Stimulated activated CD8-positive, alpha-beta memory T cell treated with anti-CD3 and anti-CD28 coated beads, Interleukin-15, amount 100 ng/mL, for 48 hours (primary cell): ENCODE results near the gene ARCN1.

ENCODE experiments used
- DNase-seq, 2 donors: peaks; one replicate each; pipeline ENCODE4 v3.0.0-alpha.2; 2020; ENCODE audit warnings: low read depth in 2 of 2

Gene ARCN1

DNA sequence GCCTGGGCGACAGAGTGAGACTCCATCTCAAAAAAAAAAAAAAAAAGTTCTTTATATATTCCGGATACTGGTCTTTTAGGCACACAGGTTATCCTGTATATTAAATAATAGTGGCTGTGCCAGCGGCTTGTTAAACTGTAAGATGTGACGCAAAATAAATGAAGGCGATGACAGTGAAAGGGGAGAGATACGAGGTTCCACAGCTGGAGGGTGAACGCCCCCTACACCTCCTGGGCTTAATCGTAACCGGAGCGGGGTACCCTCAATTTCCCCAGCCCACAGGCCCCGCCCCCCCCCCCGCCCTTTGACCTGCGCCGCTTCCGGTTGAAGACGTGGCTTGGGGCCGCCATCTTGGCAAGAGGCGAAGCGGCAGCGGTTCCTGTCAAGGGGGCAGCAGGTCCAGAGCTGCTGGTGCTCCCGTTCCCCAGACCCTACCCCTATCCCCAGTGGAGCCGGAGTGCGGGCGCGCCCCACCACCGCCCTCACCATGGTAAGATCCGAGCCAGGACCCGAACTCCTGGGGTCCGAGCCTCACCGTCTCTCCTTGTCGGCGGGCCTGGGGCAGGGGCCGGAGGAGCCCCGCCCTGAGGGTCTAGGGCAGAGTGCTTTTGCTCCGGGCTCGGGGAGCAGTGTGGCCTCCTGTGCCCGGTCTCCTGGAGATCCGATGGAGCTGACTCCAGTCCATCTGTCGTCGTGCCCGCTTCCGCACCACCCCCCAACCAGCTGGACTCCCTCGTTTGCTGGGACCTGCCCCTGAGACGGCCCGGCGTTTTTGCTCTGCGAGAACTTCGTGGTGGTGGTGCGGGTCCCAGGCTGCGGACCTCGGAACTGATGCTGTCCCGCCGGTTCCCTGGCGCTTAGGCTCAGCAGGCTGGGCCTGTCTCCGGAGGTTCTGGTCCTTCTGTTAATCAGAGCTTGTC is at the start of gene ARCN1:
Gene ARCN1, plus strand, starts transcription at position 349 of the 920 bp plus-strand sequence. Its CDS starts 139 bp downstream, at position 488.
- peak; percentile 69 to 70 for DNase-seq

DNA sequence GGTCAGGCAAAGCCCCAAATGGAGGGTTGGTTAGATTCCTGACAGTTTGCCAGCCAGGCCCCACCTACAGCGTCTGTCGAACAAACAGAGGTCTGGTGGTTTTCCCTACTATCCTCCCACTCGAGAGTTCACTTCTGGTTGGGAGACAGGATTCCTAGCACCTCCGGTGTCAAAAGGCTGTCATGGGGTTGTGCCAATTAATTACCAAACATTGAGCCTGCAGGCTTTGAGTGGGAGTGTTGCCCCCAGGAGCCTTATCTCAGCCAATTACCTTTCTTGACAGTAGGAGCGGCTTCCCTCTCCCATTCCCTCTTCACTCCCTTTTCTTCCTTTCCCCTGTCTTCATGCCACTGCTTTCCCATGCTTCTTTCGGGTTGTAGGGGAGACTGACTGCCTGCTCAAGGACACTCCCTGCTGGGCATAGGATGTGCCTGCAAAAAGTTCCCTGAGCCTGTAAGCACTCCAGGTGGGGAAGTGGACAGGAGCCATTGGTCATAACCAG is 49.6 kb upstream of the ARCN1 start:
- no peak for DNase-seq

DNA sequence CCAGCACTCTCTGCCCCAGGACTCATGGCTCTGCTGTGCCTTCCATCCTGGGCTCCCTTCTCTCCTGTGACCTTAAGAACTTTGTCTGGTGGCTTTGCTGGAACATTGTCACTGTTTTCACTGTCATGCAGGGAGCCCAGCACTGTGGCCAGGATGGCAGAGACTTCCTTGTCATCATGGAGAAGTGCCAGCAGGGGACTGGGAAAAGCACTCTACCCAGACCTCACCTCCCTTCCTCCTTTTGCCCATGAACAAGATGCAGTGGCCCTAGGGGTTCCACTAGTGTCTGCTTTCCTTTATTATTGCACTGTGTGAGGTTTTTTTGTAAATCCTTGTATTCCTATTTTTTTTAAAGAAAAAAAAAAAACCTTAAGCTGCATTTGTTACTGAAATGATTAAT is 47.9 kb upstream of the ARCN1 start:
- no peak for DNase-seq

DNA sequence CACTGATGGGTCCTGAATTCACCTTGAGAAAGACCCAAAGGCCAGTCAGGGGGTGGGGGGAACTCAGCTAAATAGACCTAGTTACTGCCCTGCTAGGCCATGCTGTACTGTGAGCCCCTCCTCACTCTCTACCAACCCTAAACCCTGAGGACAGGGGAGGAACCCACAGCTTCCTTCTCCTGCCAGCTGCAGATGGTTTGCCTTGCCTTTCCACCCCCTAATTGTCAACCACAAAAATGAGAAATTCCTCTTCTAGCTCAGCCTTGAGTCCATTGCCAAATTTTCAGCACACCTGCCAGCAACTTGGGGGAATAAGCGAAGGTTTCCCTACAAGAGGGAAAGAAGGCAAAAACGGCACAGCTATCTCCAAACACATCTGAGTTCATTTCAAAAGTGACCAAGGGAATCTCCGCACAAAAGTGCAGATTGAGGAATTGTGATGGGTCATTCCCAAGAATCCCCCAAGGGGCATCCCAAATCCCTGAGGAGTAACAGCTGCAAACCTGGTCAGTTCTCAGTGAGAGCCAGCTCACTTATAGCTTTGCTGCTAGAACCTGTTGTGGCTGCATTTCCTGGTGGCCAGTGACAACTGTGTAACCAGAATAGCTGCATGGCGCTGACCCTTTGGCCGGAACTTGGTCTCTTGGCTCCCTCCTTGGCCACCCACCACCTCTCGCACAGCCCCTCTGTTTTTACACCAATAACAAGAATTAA is 47.3 kb upstream of the ARCN1 start:
- DNase-seq = no peak

DNA sequence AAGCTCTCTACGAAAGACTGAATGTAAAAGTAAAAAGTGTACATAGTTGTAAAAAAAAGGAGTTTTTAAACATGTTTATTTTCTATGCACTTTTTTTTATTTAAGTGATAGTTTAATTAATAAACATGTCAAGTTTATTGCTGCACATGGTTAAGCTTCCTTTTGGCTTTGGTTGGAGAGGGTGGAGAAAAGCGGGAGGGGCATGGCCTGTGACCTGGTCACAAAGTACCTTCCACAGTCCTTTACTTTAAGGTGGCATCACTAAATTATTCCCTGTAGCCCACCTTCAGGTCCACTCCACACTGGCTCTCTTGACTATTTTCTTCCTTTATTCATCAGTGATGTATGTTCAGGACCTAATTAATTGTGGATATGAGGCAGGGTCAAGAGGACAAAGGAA is 45.5 kb upstream of the ARCN1 start:
- DNase-seq = no peak

DNA sequence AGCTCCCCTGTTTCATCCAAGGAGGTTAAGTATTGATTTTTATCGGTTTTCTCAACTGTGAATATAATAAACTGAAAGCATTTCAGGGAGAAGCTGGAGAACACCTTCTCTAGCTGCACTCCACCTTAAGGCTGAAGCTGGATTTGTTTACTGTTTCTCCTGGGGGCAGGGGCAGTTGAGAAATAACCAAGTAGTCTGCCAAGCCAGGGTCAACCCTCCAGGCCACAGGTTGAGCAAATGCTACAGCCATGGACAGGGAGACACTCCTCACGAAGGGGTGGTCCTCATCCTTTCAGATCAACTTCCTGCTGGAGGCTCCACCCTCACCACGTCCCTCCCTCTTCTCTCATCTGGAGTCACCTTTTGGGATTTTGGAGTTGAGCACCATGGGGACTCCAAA is 45.1 kb upstream of the ARCN1 start, which contains the start of gene TTC36:
Gene TTC36, plus strand, starts transcription at position 366 of the 400 bp plus-strand sequence. Its CDS starts 21 bp downstream, at position 387.
- no peak for DNase-seq

DNA sequence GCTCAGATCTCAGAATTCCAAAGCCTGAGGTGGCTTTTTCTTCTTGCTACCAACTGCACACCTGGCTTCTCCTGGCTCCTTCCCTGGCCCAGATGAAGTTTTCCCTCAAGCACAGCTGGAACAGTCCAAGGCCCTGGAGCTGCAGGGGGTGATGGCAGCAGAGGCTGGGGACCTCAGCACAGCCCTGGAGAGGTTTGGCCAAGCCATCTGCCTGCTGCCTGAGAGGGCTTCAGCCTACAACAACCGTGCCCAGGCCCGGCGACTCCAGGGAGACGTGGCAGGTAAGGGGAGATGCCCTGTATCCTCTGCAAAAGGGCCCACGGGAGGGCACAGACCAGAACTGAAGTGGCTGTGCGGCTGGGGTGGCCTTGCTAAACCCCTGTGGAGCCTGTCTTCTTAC is 43.7 kb upstream of the ARCN1 start:
- no peak for DNase-seq

DNA sequence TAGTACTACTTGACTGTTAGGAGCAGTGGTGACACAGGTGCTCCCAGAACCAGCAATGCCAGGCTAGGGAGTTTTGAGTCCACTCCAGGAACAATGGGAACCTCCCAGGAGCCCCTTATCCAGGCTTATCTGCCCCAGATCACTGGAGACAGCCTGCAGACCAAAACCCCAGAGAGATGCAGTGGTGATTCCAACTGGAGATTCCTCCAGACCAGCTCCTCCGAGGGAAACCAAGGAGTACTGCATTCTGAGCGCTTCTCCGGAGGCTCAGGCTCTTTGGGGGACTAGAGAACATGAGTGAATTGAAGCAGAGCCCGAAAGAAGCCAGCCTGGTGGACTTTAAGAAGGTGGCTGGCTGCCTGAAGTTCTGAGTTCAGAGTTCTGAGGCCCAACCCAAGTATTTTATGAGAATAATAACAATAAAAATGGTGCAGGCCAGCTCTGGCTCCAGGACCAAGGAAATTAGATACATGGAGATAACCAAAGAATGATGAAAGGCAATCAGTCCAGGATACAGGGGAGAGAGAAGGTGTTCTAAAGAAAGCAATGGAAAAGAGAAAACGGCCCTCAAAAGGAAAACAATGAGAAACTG is 42.5 kb upstream of the ARCN1 start:
- no peak for DNase-seq

DNA sequence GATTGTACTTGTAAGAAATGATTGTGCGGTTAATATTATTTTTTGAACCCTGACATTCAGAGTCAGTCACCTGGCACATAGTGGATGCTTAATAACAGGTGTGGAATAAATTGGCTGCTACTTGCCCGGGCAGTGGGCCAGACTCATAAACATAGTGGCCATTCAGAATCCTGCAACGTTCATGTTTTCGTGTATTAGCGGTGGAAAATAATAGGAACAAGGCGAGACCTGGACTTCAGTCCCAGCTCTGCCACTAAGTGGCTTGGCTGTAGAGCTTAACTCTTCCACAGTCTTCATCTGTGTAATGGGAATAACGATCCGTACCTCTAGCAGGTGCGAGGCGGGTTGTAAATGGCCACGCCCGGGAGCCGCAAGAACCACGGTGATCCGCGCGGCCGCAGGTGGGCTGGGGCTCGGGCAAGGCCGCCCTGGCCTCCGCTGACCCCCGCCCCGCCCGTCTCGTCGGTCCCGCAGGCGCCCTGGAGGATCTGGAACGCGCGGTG is 42.0 kb upstream of the ARCN1 start:
- no peak for DNase-seq

DNA sequence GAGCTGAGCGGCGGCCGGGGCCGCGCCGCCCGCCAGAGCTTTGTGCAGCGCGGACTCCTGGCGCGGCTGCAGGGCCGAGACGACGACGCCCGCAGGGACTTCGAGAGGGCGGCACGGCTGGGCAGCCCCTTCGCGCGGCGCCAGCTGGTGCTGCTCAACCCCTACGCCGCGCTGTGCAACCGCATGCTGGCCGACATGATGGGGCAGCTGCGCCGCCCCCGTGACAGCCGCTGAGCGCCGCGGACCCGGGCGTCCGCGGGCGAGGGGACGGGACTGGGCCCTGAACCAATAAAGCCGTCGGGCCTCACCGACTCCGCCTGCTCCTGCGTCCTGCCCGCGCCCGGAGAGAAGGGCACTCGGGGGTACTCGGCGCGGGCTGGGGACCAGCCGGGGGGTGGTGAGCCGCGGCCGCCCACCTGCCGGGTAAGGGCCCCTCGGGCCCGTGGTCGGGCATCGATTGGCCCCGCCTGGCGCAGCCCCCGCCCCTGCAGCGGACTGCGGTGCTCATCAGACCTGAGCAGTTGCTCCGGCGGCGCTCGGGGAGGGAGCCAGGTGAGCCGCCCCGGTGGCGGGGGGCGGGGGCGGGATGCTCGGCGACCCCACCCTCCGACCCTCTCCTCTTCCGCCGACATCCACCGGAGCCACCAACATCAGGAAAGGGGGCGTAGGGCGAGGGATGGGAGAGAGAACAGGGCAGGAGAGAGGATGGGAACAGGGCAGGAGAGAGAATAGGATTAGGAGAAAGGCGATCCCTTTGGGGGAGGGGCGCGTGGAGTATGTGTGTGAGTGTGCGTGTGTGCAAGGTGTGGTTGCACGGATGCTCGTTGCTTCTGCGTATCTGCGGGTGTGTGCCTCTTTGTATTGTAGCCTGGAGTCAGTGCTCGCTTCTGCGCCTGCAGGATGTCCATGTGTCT is 41.3 kb upstream of the ARCN1 start, which contains the start of gene TMEM25:
Gene TMEM25, plus strand, starts transcription at position 510 of the 914 bp plus-strand sequence. CDS start 610 bp downstream, outside the sequence.
- peak; percentile 65 to 67 for DNase-seq

DNA sequence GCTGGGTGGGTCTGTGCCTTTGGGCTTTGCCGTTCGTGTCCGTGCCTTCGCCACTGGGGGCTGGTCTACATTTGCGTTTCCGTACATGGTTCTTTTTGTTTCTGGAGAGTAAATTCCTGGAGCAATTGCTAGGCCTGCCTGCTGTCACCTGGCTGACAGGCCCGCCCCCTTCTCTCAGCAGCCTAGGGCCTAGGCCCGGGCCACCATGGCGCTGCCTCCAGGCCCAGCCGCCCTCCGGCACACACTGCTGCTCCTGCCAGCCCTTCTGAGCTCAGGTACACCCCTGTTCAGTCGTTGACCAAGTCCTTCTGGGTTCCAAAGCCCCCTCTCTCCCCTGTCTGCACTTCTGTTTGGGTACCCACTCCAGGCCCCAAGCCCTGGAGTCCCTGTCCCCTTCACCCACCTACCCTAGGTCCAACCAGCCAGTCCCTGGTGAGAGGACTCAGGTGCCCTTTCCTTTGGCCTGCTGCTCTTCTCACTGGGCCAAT is 40.6 kb upstream of the ARCN1 start:
- no peak for DNase-seq

DNA sequence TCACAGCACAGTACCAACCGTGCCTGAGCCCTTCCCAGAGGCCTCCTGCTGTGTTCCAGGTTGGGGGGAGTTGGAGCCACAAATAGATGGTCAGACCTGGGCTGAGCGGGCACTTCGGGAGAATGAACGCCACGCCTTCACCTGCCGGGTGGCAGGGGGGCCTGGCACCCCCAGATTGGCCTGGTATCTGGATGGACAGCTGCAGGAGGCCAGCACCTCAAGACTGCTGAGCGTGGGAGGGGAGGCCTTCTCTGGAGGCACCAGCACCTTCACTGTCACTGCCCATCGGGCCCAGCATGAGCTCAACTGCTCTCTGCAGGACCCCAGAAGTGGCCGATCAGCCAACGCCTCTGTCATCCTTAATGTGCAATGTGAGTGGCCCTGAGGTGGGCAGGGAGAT is 40.1 kb upstream of the ARCN1 start:
- no peak for DNase-seq

DNA sequence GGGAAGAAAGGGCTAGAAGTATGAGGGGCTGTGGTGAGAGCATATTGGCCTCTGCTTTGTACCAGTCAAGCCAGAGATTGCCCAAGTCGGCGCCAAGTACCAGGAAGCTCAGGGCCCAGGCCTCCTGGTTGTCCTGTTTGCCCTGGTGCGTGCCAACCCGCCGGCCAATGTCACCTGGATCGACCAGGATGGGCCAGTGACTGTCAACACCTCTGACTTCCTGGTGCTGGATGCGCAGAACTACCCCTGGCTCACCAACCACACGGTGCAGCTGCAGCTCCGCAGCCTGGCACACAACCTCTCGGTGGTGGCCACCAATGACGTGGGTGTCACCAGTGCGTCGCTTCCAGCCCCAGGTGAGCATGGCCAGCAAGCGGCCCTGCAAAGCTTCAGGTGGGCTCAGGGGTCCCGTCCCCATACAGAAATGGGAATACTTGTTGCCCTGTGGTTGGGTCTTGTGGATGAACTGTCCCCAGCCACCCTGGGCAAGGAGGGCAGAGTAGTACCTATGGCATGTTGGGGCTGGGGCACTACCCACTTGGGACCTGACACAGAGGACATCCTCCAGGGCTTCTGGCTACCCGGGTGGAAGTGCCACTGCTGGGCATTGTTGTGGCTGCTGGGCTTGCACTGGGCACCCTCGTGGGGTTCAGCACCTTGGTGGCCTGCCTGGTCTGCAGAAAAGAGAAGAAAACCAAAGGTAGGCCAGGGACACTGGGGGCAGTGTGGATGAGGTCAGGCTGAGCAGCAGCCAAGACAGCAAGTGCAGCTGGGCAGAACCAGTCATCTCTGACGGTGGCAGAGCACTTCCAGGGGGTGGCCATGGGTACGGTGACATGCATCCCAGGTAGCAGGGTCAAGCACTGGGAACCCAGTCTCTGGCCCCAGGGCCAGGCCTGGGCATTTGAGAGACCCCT is 39.1 kb upstream of the ARCN1 start:
- DNase-seq = no peak

DNA sequence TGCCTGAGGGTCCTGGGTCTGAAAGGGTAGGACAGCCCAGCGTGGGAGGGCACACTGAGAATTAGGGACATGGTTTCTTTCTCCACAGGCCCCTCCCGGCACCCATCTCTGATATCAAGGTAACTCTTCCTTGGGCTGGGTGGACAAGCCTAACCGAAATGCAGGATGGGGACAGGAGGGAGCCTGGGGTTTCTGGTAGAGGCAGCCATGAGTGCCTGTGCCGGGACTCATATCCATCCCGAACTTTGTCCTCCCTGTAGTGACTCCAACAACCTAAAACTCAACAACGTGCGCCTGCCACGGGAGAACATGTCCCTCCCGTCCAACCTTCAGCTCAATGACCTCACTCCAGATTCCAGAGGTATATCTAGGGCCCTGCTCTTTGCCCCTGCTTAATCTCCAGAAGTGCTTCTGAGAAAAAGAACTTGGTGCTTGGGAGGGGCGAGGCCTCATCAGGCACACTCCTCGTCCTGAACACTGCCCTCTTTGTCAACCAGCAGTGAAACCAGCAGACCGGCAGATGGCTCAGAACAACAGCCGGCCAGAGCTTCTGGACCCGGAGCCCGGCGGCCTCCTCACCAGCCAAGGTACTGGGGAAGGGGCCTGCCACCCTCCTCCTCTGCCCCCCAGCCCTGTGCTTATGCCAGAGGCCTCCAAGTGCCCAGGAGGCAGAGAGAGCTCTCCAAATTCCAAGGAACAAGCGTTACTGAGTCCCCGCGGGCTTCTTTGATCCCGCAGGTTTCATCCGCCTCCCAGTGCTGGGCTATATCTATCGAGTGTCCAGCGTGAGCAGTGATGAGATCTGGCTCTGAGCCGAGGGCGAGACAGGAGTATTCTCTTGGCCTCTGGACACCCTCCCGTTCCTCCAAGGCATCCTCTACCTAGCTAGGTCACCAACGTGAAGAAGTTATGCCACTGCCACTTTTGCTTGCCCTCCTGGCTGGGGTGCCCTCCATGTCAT is 38.2 kb upstream of the ARCN1 start:
- no peak for DNase-seq

DNA sequence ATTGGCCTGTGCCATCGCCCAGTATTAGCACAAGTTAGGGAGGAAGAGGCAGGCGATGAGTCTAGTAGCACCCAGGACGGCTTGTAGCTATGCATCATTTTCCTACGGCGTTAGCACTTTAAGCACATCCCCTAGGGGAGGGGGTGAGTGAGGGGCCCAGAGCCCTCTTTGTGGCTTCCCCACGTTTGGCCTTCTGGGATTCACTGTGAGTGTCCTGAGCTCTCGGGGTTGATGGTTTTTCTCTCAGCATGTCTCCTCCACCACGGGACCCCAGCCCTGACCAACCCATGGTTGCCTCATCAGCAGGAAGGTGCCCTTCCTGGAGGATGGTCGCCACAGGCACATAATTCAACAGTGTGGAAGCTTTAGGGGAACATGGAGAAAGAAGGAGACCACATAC is 36.9 kb upstream of the ARCN1 start:
- no peak for DNase-seq

DNA sequence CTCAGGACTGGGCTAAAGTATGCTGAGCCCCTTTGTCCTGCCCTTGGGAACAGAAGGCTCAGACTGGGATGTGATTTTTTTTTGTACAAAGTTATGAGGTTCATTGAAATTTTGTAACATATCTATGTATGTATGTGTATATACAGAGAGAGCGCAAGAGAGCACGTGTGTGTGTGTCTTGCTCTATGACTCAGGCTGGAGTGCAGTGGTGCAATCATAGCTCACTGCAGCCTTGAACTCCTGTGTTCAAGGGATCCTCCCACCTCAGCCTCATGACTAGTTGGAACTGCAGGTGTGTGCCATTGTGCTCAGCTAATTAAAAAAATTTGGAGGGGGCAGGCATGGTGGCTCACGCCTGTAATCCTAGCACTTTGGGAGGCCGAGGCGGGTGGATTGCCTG is 35.5 kb upstream of the ARCN1 start:
- no peak for DNase-seq

DNA sequence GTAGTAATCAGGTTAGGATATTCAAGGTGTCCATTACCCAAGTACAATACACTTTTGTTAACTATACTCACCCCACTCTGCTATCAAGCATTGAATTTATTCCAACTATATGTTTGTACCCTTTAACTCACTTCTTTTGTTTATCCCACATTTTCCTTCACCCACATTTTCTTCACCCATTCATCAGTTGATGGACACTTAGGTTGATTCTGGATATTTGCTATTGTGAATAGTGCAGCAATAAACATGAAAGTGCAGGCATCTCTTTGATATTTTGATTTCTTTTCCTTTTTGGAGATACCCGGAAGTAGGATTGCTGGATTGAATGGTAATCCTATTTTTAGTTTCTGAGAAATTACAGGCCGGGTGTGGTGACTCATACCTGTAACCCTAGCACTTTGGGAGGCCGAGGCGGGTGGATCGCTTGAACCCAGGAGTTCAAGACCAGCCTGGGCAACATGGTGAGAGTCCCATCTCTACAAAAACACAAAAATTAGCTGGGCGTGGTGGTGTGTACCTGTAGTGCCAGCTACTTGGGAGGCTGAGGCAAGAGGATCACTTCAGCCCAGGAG is 34.7 kb upstream of the ARCN1 start:
- DNase-seq = no peak

DNA sequence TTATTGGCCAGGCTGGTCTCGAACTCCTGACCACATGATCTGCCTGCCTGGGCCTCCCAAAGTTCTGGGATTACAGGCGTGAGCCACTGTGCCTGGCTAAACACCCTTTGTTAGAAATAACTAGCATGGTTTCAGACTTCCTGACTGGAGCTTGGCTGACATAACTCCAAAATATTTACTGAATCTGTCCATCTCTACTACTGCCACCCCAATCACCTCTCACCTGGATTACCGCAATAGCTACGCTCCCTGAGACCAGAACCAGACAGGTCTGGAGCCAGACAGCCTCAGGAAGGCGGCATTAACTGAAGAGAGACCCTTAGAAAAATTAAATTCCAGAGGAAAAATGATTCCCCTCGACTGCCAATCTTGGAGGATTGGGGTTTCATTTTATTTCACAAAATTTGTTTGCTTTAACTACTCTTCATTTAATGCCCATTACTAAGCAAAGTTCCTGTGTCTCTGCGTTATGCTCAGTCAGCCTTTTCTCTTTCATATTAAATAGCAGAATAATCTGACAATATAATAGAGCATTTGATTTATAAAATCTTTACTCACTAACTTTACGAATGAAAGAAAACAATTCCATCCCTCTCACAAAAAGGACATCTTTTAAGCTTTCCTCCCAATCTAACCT is 28.1 kb upstream of the ARCN1 start:
- DNase-seq = no peak
